Measurements from ENCODE around the gene EXO1. TPM values are rescaled to one million over a fixed set of nuclear protein-coding genes. Genes with fewer than 3 reads are reported as not detected.

Gene EXO1
- total RNA-seq, 1 donor from 2014 or later: 4.2 TPM

Other genes with a start within 250 kb of the EXO1 start
- gene CHML, start 207.8 kb upstream of the EXO1 start, total RNA-seq: 8.4 TPM
- 9.9 TPM for gene OPN3, start 207.8 kb upstream of the EXO1 start, total RNA-seq
- not detected for gene WDR64, start 195.9 kb upstream of the EXO1 start, total RNA-seq
- not detected for gene BECN2, start 109.6 kb downstream of the EXO1 start, total RNA-seq
- 5.7 TPM for gene MAP1LC3C, start 150.9 kb downstream of the EXO1 start, total RNA-seq

Data from skeletal muscle tissue (tissue), 1 donor.